ENCODE results near the gene MAN1A2.

GRCh38 chr1:117567435-117567834, 200.2 kb downstream of the MAN1A2 start:
- no peak for TF ChIP-seq CTCF (conservative IDR thresholded peaks at IDR 0.05; ENCODE audit: low read depth, low read length)
- no peak for TF ChIP-seq EZH2 (IDR thresholded peaks at IDR 0.05; ENCODE audit: low read length, unreplicated experiment)
